IMR-90 (cell line): ENCODE measurements around the gene FBXO34.

Experiments used
- CTCF ChIP-seq: conservative IDR thresholded peaks from 2 replicates; pipeline ENCODE4 v1.5.1; 2012; ENCODE audit warnings: mild to moderate bottlenecking, low read depth, low read length, improper control_type of control experiment
- ELK1 ChIP-seq: fragments of 150-350 bp; IDR thresholded peaks from 2 replicates; pipeline ENCODE4 v1.6.1; 2016; ENCODE audit warnings: low read depth, mild to moderate bottlenecking, low read length, moderate library complexity, borderline replicate concordance
- FOS ChIP-seq: fragments of 150-350 bp; IDR thresholded peaks from 2 replicates; pipeline ENCODE4 v1.6.1; 2016; ENCODE audit warnings: low read depth, low read length
- POLR2A ChIP-seq: IDR thresholded peaks from 2 replicates; pipeline ENCODE4 v1.6.1; 2012; ENCODE audit warnings: mild to moderate bottlenecking, low read depth, low read length
- RAD21 ChIP-seq: IDR thresholded peaks from 2 replicates; pipeline ENCODE4 v1.6.1; 2012; ENCODE audit warnings: low read length, improper control_type of control experiment

GRCh38 chr14:55387121-55387520 lies 115.9 kb downstream of the FBXO34 start:
- TF ChIP-seq CTCF (no peak), POLR2A (no peak), RAD21 (no peak), ELK1 (no peak), FOS (no peak)
